Cerebellar nuclear complex (tissue), 1 donor: ENCODE measurements around the gene ENTPD8.
"Not testable (repeated sequence)": the region's sequence is repeated elsewhere in the genome, so short reads cannot be mapped to it uniquely, and the experiment has no call there.

ENCODE experiments used
- DNase-seq, 2 experiments: peaks; one replicate each; lab custom pipeline; 2025; lab: John Stamatoyannopoulos, UW

Gene ENTPD8

GRCh38 chr9:137393176-137394150, 47.7 kb downstream of the ENTPD8 start:
- no peak for DNase-seq

DNA sequence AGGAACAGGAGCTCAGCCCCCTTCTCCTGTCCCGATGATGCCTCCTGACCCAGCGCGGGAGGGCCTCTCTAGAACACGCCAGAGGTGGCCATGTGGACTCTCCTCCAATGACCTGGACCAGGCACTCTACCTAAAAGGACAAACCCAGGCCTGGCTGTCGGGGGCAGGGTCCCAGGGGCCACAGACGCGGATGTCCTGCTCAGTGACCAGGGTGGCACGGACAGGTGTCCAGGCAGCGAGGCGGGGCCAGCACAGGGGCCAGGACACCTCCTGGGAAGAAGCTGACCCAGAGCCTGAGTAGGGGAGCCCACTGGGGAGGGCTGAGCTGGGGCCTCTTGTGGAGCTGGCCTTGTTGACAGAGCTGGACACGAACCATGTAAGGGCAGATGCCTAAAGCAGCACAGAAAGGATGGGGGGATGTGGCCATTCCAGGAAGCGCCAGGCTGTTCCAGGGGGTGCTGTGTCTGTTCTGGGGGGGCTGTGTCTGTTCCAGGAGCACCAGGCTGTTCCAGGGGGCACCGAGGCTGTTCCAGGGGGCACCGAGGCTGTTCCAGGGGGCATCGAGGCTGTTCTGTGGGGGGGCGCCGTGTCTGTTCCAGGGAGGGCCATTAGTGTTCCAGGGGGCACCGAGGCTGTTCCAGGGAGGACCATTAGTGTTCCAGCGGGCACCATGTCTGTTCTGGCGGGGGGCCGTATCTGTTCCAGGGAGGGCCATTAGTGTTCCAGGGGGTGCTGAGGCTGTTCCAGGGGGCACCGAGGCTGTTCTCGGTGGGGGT, 48.7 kb downstream of the ENTPD8 start:
- no peak for DNase-seq

DNA sequence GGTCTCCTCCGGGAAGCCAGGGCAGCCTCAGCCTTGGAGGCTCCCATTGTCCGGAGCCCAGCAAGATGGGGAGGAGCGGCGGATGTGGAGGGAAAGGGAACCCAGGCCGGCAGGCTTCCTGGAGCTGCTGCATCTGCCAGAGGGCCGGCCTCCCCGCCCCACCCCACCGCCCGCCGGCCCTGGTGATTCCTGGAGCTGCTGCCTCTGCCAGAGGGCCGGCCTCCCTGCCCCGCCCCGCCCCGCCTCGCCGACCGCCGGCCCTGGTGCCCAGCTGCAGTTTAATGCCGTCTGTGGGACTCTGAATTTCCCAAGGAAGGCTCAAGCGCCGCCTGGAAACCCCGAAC, 49.8 kb downstream of the ENTPD8 start:
- DNase-seq, result no peak

DNA sequence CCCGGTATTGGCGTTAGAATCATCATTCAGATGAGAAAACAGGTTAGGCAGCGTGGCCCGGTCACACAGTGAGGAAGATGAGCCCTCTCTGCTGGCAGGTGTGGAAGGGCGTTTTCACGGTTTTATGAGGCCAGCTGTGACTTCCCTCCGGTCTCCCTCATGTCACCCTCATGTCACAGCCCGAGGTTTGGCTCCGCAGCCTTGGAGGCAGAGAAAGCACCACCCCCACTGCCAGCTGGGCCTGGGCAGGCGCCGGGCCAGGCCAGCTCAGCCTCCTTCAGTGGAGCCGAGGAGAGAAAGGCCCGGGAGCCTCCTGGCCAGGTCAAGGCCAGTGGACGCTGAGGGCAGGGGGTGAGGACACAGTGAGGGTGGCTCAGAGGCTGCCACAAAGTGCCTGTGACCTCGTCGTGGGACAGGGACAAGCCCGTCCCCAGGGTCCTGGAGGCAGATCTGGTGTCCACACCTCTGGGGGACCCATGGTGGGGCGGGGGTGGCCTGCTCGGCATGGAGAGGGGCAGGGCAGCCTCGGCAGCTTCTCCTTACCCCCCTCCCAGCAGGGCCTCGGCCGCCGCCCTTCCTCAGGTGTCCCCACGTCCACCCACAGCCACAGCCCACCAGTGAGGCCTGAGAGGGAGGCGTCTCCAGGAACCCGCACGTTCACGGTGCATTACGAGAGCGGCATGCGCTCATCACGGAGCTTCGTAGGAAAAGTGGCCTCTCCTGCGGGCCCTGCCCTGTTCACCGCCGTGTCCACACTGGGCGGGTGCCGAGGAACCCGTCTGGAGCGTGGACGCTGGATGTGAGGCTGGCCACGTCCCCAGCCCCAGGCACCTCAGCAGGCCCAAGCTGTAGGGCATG, 50.4 kb downstream of the ENTPD8 start:
- no peak for DNase-seq

DNA sequence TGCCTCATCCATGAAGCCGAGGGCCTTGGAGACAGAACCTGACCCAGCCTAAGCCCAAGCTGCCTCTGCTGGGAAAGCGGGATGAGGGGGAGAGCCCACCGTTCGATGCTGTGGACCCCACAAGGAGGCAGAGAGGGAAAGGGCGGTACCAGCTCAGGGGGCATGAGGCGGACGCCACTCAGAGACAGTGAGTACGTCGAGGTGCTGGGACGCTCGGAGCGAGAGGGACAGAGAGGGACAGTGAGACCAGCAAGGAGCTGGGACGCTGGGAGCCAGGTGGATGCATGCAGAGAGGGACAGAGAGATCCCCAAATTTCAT, 51.8 kb downstream of the ENTPD8 start:
- no peak for DNase-seq

GRCh38 chr9:137388589-137389427, 52.3 kb downstream of the ENTPD8 start:
- DNase-seq, result no peak

GRCh38 chr9:137387891-137388560, 53.1 kb downstream of the ENTPD8 start:
- DNase-seq, result no peak

GRCh38 chr9:137387114-137387890, 53.9 kb downstream of the ENTPD8 start:
- no peak for DNase-seq

- not testable (repeated sequence) for DNase-seq
Measured at GRCh38 chr9:137386507-137387113, 54.5 kb downstream of the ENTPD8 start.

DNA sequence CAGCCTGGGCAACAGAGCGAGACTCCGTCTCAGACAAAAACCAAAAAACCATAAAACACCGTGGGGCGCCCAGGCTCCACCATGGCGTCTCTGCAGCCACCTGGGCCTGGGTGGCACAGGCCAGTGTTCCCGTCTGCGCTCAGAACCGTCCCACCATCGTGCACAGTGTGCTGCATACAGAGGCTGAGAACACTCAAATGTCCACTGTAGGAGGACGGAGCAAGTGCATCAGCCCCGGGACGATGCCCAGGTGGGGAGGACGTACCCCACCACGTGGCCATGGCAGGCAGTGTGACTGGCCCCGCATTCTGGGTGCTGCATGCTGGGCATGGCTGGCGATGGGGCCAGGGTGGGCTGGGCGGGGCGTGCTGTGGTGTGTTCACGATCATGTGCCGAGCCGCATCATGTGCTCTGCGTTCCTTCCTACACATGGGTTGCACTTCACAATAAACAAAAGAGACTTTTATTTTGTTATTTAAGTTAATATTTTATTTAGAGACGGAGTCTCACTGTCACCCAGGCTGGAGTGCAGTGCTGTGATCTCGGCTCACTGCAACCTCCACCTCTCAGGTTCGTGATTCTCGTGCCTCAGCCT, 56.0 kb downstream of the ENTPD8 start:
- no peak for DNase-seq
